SK-N-MC (cell line): ENCODE measurements around the gene RTN4IP1.

Experiments
- EZH2 ChIP-seq: fragments of 200-600 bp; sonication (generic); IDR thresholded peaks from one replicate; pipeline ENCODE4 v1.6.1; 2017; ENCODE audit warnings: antibody characterized with exemption
- FOXP2 ChIP-seq: optimal IDR thresholded peaks from 2 replicates; pipeline ENCODE3; 2011; ENCODE audit warnings: mild to moderate bottlenecking, moderate library complexity; ENCODE audit not compliant: insufficient read depth; ENCODE audit errors: extremely low read length, control extremely low read depth
- POLR2AphosphoS5 ChIP-seq: IDR thresholded peaks from 2 replicates; pipeline ENCODE4 v1.6.1; 2012; ENCODE audit warnings: mild to moderate bottlenecking, low read depth, low read length, borderline replicate concordance

- TF ChIP-seq POLR2AphosphoS5 = no peak
- no peak for TF ChIP-seq EZH2
- no peak for TF ChIP-seq FOXP2
Observed at GRCh38 chr6:106564476-106564875, 64.8 kb downstream of the RTN4IP1 start.
